Endothelial cell of umbilical vein (primary cell): ENCODE measurements around the gene ZSCAN2. TPM values are rescaled to one million over a fixed set of nuclear protein-coding genes. Genes with fewer than 3 reads are reported as not detected.

Experiments used
- BruUV-seq: library from RNA; stranded (reverse); fragments of 400-500 nt; replicated peaks from 2 replicates; lab custom pipeline; 2021; lab: Mats Ljungman, UMichigan
- CTCF ChIA-PET: fragments of 300-600, 350-600 bp; sonication (Branson Sonifier 250); formaldehyde crosslinking; loops from one replicate; lab custom pipeline; 2021; ENCODE audit warnings: antibody characterized with exemption, inconsistent platforms; lab: Charles Lee
- POLR2A ChIA-PET: fragments of 300-600, 350-600 bp; sonication (Branson Sonifier 250); formaldehyde crosslinking; loops from one replicate; lab custom pipeline; 2021; ENCODE audit warnings: antibody characterized with exemption, inconsistent platforms; lab: Charles Lee
- DNase-seq: peaks from one replicate; pipeline ENCODE4 v3.0.0-alpha.2; 2011; ENCODE audit warnings: low read depth, low spot score
- FAIRE-seq: peaks from 2 replicates; lab custom pipeline; 2011; peaks lifted over from hg19 to GRCh38; lab: Jason Lieb, UNC
- H2AFZ ChIP-seq: 2 replicates; pipeline ENCODE4 v1.6.0; 2012; ENCODE audit warnings: low read depth, low read length, control low read depth, inconsistent platforms
- H3K27ac ChIP-seq: 2 replicates; pipeline ENCODE4 v1.5.1; 2011; ENCODE audit warnings: low read depth, mild to moderate bottlenecking, control low read depth, low read length, moderate library complexity; ENCODE audit not compliant: insufficient read depth
- H3K27me3 ChIP-seq, 2 experiments: 2 replicates each; pipeline versions ENCODE4 v1.6.0 to v1.6.1; 2011; ENCODE audit warnings: low read length in 2 of 2, mixed read lengths in 1 of 2; ENCODE audit not compliant: control insufficient read depth in 2 of 2, insufficient read depth in 2 of 2
- H3K36me3 ChIP-seq, 2 experiments: 2 replicates in 1 of 2; 3 replicates in 1 of 2; pipeline ENCODE4 v1.5.1; 2011; ENCODE audit warnings: low read length in 2 of 2, mild to moderate bottlenecking in 1 of 2, moderate library complexity in 1 of 2; ENCODE audit not compliant: control insufficient read depth in 2 of 2, insufficient read depth in 2 of 2; ENCODE audit errors: extremely low read depth in 1 of 2
- H3K4me1 ChIP-seq: 3 replicates; pipeline ENCODE4 v1.5.1; 2011; ENCODE audit warnings: mild to moderate bottlenecking, low read length; ENCODE audit not compliant: control insufficient read depth, insufficient read depth; ENCODE audit errors: extremely low read depth
- H3K4me2 ChIP-seq: 2 replicates; pipeline ENCODE4 v1.6.1; 2011; ENCODE audit warnings: low read length, control low read depth, mixed read lengths; ENCODE audit not compliant: insufficient read depth
- H3K4me3 ChIP-seq, 3 experiments: fragments of 200-600 bp in 1 of 3; sonication (generic), shearing (Covaris generic) in 1 of 3; replicated peaks in 1 of 3; 2 replicates each; pipeline ENCODE4 v1.5.1; 2011 to 2016; ENCODE audit warnings: control low read depth in 3 of 3, low read length in 3 of 3, mild to moderate bottlenecking in 2 of 3, inconsistent platforms in 1 of 3, low read depth in 1 of 3, moderate library complexity in 1 of 3; ENCODE audit not compliant: insufficient read depth in 1 of 3
- H3K79me2 ChIP-seq: 2 replicates; pipeline ENCODE4 v1.6.0; 2012; ENCODE audit warnings: low read length, inconsistent platforms; ENCODE audit not compliant: control insufficient read depth, insufficient read depth
- H3K9ac ChIP-seq: replicated peaks from 2 replicates; pipeline ENCODE3; 2011; ENCODE audit warnings: low read length, control low read depth; ENCODE audit not compliant: insufficient read depth; ENCODE audit errors: extremely low read depth
- H3K9me1 ChIP-seq: replicated peaks from 3 replicates; pipeline ENCODE4 v1.6.0; 2011; ENCODE audit warnings: mild to moderate bottlenecking, low read length; ENCODE audit not compliant: control insufficient read depth, insufficient read depth; ENCODE audit errors: extremely low read depth
- H3K9me3 ChIP-seq: replicated peaks from 2 replicates; pipeline ENCODE4 v1.5.1; 2012; ENCODE audit warnings: low read length, inconsistent platforms; ENCODE audit not compliant: control insufficient read depth, insufficient read depth
- H4K20me1 ChIP-seq: replicated peaks from 2 replicates; pipeline ENCODE3; 2011; ENCODE audit warnings: mild to moderate bottlenecking, low read length; ENCODE audit not compliant: control insufficient read depth, insufficient read depth; ENCODE audit errors: extremely low read depth
- EZH2 ChIP-seq: IDR thresholded peaks from 2 replicates; pipeline ENCODE4 v1.6.1; 2012; ENCODE audit warnings: borderline replicate concordance, low read depth, mild to moderate bottlenecking, moderate library complexity, low read length, inconsistent platforms; ENCODE audit not compliant: severe bottlenecking
- FOS ChIP-seq: IDR thresholded peaks from 2 replicates; pipeline ENCODE4 v1.6.1; 2011; ENCODE audit warnings: mild to moderate bottlenecking, low read length, moderate library complexity, borderline replicate concordance; ENCODE audit not compliant: insufficient read depth
- POLR2A ChIP-seq: IDR thresholded peaks from 2 replicates; pipeline ENCODE4 v1.6.1; 2012; ENCODE audit warnings: low read depth, mild to moderate bottlenecking, control low read depth, low read length
- POLR2AphosphoS5 ChIP-seq: IDR thresholded peaks from 2 replicates; pipeline ENCODE4 v1.6.1; 2012; ENCODE audit warnings: low read depth, mild to moderate bottlenecking, control low read depth, low read length, moderate library complexity; ENCODE audit not compliant: insufficient read depth
- dilution Hi-C: fragments of 300-500 bp; cut with MboI; formaldehyde crosslinking; loops from one replicate; pipeline ENCODE4 v1.15.0; 2019; ENCODE audit warnings: low sequenced_read_pairs; ENCODE audit not compliant: extremely low pct_ligation_motif_present
- intact Hi-C: fragments of 100-400 bp; cut with micrococcal nuclease; formaldehyde crosslinking; loops from one replicate; pipeline ENCODE4 v1.10.0; 2022
- polyA plus RNA-seq, 4 experiments: library from polyadenylated mRNA; depleted of rRNA in 3 of 4; stranded (reverse) in 3 of 4; unstranded in 1 of 4; fragments of >200 nt; gene quantifications; 2 replicates each; pipeline versions ENCODE4 v1.2.1 to v1.2.3, GENCODE V29; 2011 to 2012; ENCODE audit warnings: missing spikeins in 1 of 4
- total RNA-seq: library from RNA; stranded (reverse); gene quantifications from 2 replicates; pipeline ENCODE4 v1.2.3, GENCODE V29; 2021
- TF ChIP-seq, protein P1 (sequence below), 2 donors: IDR thresholded peaks; 1 replicate in 1 of 2; 2 replicates in 1 of 2; pipeline ENCODE4 v1.5.1; 2011; ENCODE audit warnings: low read length in 2 of 2, mild to moderate bottlenecking in 2 of 2, moderate library complexity in 2 of 2, control low read depth in 1 of 2, inconsistent platforms in 1 of 2, low read depth in 1 of 2; ENCODE audit not compliant: insufficient read depth in 1 of 2; ENCODE audit errors: extremely low read depth in 1 of 2

The ZSCAN2 gene
- total and polyA plus RNA-seq, 2 donors (not counting 3 experiments of a cell fraction or from before 2014, with no cell fraction given), result 12.9 to 13.5 TPM

DNA sequence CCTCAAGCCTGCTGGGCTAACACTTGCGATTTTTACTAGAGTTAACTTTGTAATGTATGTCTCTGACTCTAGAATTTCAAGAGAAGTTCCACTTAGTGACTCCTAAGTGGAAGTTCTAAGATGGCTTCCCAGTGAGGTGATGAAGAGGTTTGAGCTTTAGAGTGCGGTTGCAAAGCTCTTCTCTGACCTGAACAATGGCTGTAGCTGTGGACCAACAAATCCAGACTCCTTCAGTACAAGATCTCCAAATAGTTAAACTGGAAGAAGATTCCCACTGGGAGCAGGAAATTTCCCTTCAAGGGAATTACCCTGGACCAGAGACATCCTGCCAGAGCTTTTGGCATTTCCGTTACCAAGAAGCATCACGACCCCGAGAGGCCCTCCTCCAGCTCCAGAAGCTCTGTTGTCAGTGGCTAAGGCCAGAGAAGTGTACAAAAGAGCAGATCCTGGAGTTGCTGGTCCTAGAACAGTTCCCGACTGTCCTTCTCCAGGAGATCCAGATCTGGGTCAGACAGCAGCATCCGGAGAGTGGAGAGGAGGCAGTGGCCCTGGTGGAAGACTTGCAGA, 31.0 kb downstream of the ZSCAN2 start:
- peak overlapping the region; percentile 54 for H3K27ac ChIP-seq
- H3K4me1 ChIP-seq, result peaks cover 26% of the 10 kb centered on the region
- peak overlapping the region; percentile 87 for H2AFZ ChIP-seq
- peaks cover 12% of the 10 kb centered on the region for H3K79me2 ChIP-seq
- H3K4me3 ChIP-seq, result peak overlapping the region; percentile 49 to 85 (median 60)
- no peaks in the 10 kb centered on the region for H3K9me3 ChIP-seq
- no peaks in the 10 kb centered on the region for H4K20me1 ChIP-seq
- TF ChIP-seq POLR2AphosphoS5 (no peak), FOS (no peak), EZH2 (no peak), POLR2A (no peak)
- TF ChIP-seq, protein P1, sequence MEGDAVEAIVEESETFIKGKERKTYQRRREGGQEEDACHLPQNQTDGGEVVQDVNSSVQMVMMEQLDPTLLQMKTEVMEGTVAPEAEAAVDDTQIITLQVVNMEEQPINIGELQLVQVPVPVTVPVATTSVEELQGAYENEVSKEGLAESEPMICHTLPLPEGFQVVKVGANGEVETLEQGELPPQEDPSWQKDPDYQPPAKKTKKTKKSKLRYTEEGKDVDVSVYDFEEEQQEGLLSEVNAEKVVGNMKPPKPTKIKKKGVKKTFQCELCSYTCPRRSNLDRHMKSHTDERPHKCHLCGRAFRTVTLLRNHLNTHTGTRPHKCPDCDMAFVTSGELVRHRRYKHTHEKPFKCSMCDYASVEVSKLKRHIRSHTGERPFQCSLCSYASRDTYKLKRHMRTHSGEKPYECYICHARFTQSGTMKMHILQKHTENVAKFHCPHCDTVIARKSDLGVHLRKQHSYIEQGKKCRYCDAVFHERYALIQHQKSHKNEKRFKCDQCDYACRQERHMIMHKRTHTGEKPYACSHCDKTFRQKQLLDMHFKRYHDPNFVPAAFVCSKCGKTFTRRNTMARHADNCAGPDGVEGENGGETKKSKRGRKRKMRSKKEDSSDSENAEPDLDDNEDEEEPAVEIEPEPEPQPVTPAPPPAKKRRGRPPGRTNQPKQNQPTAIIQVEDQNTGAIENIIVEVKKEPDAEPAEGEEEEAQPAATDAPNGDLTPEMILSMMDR (IDR thresholded peaks at IDR 0.05; ENCODE audit: extremely low read depth in 1 of 2, insufficient read depth in 1 of 2, low read depth in 1 of 2, low read length in 2 of 2), result no peak
- no peaks in the 10 kb centered on the region for H3K9me1 ChIP-seq
- DNase-seq (no peak), FAIRE-seq (no peak)
- ChIA-PET POLR2A (interaction anchor here (1.3 kb wide), 1 partner anchor 22 kb away, joined by 4 read pairs; the partner anchor contains the start of gene WDR73), CTCF (interaction anchor here (0.6 to 4.7 kb wide), 6 partner anchors 22 to 104 kb away, joined by 4 to 25 read pairs (median 6); partner anchors contain the start of gene WDR73)
- peak overlapping the region; percentile 94 for H3K4me2 ChIP-seq
- peak overlapping the region; percentile 45 for H3K9ac ChIP-seq
- TSS peak; percentile 73 for BruUV-seq
- dilution Hi-C loops (no loop called here), intact Hi-C loops (loop anchor here (1.0 kb wide), 1 partner anchor 30 kb away; the partner anchor contains the start of gene ZSCAN2)
- no peaks in the 10 kb centered on the region for H3K27me3 ChIP-seq
- no peaks in the 10 kb centered on the region for H3K36me3 ChIP-seq
